NCI-H2227 (cell line): ENCODE results near the gene ERCC6L2.

Experiments
- DNase-seq: peaks from one replicate; lab custom pipeline; 2025; ENCODE audit not compliant: unreplicated experiment; lab: John Stamatoyannopoulos, UW

ERCC6L2 gene

DNA sequence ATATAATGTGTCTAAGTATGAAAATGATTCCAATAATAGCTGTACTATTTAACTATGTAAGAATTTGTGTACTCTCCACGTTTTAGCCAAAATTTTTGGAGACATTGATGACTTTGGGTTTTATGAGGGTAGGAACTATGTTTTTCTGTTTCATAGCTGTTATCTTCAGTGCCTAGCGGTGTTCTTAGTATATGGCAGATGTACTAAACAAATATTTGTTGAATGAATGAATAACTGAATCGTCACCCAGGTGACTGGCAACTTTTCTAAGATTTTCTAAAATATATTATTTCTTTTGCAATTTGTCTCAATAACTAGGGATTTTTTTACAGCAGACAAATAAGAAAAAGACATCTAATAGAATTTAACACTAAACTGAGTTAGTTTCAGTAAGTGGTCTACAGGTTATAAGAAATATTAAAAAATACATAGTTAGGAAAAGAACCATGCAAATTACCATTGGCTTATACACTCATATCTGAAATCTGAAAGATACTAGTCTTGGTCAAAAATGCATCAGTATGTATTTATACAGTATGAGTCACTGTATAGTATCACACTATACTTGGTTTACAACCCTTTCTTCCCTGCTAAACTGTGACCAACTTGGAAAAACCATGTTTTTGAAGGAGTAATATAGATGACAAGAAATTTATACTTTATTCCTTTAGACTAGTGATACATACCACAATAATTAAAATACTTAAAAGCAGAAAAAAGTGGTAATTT lies 10.5 kb upstream of the ERCC6L2 start:
- DNase-seq, result no peak

DNA sequence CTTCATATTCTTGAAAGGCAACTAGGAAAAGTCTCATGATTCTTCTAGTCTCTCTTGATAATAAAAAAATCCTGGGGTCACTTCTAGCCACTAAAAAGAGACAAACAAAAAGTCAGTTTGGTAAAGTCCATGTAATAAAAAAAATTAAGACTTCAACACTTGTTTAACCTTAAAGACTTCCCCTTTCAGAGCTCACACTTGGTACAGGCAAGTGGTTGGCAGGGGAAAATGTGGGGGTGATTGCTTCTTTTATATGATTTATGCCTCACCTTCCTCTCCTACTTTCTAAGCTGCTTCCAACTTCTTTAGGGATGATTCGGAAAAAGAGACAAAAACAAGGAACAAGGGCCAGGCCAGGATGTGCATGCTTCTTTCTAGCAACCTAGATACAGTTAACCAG lies 5.1 kb upstream of the ERCC6L2 start:
- DNase-seq, result no peak

DNA sequence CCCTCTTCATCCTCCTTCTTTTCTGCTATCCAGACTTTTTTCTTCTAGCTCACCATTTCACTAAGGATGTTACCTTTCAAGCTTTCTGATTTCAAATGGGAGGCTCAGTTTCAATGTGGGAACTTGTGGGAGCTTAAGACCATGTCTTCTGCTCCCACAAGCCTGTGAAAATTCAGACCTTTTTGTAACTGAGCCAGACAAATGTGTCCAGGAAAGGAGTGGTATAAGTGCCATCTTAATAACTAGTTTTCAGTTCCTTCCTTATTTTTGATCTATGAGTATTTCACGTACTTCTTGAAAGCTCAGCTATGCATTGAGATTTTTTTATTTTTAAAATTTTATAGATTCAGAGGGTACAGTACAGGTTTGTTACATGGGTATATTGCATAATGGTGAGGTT lies 4.6 kb upstream of the ERCC6L2 start:
- DNase-seq, result no peak

DNA sequence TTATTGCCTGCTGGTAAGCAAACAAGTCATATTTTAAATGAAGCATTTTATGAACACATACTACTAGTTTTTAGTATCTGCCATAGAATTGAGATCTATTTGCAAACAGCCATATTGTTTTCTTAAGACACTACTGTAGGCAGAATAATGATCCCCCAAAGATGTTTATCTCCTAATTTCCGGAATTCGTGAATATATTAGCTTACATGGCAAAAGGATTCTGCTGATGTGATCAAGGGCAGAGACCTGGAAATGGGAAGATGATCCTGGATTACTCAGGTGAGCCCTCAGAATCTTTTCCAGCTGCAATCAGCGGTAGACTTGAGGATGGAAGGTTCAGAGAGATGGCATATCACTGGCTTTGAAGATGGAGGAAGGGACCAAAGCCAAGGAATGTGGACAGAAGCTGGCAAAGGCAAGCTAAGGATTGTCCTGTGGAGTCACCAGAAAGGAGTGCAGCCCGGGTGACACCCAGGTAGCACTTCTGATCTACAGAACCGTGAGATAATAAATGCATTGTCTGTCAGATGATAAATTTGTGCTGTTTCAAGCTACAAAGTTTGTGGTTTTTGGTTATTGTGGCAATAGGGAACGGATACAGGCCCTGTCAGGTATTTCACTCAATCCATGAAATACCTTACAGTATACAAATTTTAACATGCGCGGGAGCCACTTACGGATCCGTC lies 1.0 kb upstream of the ERCC6L2 start:
- DNase-seq, result peak; percentile 14

DNA sequence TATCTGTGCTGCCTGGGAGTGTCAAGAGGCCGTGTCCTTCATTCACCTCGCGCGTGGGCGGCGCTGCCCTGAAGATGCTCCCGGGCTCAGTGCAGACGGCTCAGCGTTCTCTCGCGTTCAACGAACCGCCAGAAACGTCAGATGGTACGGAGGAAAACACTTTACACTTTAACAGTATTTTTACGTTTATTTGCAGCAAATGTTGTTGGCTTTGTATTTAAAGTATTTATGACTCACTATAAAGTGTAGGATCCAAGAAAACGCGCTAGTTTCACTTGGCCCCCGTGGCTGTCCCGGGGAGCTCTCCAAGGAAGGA lies 544 bp upstream of the ERCC6L2 start:
- peak; percentile 30 for DNase-seq

DNA sequence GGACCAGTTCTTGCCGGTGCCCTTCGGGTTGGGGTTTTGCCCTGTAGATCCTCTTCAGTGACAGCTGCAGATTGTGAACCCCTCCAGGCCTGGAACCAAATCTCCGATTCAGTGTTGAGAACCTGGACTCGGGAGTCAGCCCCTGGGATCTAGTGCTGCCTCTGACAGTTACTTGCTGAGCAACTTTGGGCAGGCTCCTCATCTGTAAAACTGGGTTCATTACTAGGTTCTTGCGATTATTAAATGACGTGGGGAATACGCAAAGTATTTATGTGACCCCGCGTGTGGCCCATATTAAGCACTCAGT lies 600 bp downstream of the ERCC6L2 start:
- DNase-seq, result no peak

DNA sequence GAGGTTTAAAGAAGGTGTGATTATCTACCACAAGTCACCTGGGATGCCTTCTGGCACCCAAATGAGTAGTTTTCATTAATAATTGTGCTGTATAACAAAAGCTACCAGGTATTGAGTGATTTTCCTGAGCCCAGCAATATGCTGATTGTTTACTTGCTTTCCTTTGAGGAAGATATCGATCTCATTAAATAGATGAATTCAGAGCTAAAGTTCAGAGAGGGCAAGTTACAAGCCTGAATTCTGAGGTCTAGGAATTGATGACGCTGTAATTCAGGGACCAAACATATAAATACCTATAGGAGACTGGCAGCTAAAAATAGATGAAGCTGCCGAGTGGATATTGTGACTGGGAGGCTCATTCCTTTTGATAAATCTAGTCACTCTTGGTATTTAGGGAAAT lies 1.1 kb downstream of the ERCC6L2 start:
- DNase-seq, result peak; percentile 3

DNA sequence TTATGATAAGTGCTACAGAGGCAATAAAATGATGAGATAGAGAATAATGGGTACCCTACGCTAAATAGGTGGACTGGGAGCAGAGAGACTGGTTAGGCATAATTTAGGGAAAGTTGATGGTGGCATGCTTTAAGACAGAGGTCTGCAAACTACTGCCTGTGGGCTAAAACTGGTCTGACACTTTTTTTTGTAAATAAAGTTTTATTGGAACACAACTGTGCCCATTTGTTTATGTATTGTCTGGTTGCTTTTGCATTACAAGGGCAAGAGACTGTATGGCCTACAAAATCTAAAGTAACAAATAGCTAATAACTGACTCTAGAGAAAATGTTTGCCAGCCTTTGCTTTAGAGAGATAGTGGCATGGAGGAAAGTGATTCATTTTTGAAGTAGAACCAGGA lies 2.5 kb downstream of the ERCC6L2 start:
- no peak for DNase-seq

DNA sequence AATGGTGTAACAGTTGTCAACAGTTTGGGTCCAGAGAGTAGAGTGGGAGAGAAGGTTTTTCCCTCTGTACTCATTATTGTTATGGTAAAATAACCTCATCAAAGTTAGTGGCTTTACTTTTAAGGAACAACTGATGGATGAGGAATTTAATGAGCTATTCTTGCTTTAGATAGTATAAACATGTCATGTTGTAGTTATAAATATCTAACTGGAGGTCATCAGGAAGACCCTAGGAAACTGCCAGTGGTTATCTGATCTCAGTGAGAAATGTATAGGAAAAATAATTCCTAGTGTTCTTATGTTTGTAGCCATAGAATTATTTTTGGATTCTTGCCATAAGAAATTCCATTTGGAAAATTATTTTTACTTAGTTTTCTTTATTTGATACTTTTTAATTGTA lies 4.1 kb downstream of the ERCC6L2 start:
- DNase-seq, result no peak

DNA sequence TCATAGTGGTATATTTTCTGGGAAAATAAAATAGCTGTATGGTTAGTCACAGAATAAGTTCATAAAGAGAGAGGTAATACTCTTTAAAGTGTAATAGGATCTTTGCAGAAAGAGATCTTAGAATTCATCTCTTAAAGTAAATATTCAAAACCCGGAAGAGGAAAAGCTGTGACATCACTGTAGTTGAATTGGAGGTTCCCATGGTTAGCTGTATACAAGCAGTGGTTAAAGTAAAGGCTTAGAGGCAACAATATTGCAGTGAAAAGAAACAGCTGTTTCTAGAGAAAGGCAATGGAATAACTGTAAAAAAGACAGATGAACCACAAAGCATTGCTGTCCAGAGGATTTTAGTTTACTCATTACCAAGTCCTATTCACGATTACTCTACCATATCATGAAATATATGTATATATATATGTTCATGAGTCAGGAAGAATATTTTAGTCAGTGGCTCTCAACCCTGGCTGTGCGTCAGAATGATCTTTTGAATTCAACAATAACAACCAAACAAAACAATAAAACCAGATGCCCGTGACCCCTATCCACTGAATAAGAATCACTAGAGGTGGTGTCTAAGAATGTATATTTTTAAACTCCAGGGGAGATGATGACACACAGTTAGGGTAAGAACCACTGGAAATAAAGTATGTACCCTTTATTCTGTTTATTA lies 4.7 kb downstream of the ERCC6L2 start:
- no peak for DNase-seq

DNA sequence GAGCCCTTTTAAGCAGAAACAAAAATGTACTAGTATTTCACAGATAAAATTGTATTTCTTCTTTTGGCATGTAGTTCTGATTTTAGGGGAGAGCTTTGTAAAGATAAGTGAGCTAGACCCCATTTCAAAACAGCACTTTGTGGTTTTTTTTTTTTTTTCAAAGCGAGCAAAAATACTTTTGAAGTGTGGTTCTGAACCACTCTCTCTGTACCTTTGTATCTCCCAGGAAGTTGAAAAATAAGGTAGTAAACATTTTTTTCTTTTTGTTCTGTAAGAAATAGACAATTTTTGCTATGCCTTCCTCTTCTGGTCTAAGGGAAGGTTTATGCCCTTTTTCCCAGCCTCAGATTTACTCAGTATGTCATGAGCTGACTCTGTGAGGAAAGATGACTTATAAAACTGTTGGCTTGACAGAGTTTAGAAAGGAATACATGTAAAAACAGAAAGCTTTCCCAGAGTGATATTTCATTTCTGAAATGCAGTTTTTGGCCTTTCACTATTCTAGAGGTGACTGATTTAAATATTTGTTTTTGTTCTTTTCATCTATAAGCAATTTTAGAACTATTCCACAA lies 12.5 kb downstream of the ERCC6L2 start:
- DNase-seq, result no peak

DNA sequence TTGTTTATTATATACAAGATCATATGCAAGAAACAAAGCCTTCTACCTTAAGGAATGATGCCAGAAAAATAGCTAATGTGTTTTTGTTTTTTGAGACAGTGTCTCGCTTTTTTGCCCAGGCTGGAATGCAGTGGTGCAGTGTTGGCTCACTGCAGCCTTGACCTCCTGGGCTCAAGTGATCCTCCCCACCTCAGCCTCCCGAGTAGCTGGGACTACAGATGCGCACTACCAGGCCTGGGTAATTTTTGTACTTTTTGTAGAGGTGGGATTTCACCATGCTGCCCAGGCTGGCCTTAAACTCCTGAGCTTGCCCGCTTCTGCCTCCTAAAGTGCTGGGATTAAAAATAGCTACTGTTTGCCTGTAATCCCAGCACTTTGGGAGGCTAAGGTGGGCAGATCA lies 15.1 kb downstream of the ERCC6L2 start:
- DNase-seq, result no peak

DNA sequence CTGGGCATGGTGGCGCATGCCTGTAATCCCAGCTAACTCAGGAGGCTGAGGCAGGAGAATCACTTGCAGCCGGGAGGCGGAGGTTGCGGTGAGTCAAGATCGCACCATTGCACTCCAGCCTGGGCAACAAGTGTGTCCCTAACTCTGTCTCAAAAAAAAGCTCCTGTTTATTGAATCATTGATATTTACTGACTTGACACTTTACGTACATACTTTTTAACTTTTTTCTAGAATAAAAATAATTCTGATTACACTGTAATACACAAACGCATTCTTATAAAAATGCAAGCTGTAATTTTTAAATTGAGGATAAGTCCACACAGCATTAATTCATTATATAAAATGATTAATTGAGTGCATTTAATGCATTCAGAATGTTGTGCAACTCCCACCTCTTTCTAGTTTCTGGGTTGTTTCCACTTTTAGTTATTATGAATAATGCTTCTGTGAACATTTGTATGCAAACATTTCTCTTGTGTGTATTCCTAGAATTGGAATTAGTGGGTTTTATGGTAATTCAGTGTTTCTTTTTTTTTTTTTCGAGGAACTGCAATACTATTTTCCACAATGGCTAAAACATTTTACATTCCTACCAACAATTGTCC lies 15.7 kb downstream of the ERCC6L2 start:
- DNase-seq, result no peak

DNA sequence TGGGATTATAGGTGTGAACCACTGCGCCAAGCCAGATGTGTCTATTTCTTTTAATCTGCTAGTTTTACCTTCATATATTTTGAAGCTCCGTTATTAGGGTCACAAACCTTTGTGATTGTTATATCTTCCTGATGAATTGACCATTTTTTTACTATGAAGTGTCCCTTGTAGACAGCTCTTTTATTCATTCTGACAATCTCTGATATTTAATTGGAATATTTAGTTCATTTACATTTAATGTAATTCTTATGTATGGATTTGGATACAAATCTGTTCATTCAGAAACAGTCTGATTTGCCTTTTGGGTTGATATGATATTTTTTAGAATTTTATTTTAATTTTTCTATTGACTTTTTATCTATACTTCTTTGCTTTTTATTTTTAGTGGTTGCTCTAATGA lies 17.2 kb downstream of the ERCC6L2 start:
- DNase-seq, result no peak

DNA sequence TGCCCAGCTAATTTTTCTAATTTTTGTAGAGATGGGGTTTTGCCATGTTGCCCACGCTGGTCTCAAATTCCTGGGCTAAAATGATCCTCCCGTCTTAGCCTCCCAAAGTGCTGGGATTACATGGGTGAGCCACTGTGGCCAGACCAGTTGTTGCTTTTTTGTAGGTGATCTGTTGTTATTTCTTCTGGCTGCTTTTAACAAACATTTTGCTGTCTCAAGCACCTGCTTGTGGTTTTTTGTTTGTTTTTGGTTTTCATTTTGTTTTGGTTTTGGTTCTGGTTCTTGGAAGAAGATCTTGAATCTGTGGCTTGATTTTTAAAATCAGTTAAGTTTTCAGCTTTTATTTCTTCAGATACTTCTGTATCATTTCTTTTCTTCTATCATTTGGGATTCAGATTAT lies 21.1 kb downstream of the ERCC6L2 start:
- no peak for DNase-seq

DNA sequence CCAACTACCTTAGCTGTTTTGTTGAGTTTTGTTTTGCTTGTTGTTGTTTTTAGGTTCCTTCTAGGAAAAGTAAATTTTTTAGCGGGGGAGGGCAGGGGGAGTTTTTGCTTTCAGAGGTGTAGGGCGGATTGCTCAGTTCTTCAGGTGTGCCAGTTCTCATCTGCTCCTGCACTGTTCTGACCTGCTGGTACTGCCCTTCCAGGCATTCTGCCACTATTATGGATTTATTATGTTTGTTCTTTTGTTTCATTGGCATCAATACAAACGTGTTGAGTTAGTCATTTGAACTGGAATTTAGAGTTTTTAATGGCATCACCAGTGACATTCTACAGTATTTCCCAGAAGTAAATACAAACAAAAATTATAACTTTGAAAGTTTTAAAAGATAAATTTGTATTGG lies 26.0 kb downstream of the ERCC6L2 start:
- DNase-seq, result no peak

DNA sequence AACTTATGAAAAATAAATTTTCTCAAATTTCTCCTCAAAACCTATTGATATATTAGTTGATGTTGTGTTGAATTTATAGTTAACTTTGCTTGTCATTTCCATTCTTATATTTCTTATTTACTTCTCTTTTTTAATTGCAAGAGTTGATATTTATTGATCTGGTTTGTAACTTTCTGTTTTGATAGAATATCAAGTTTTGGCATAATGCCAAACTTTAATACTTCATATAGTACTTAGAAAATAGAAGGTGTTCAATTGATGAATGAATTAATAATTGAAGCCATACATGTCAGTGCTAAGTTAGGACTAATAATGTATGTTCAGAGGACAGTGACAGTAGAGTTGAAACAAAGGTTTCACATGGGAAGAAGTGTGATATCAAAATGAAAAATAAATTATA lies 27.9 kb downstream of the ERCC6L2 start:
- DNase-seq, result no peak

DNA sequence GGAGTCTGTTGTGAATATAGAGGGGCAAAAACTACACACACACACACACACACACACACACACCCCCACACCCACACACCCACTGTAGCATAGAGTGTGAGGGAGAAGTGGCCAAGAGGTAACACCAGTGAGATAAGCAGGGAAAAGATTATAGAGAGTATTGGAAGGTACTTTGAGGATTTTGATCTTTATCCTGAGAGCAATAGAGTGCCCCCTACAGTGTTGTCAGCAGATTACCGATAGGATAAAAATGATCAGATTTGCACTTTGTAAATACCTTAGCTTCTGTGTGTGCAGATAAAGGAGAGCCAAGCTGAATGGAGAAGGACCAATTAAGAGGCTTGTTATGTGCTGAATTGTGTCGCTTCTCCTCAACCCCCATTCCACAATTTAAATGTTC lies 32.3 kb downstream of the ERCC6L2 start:
- DNase-seq, result no peak

DNA sequence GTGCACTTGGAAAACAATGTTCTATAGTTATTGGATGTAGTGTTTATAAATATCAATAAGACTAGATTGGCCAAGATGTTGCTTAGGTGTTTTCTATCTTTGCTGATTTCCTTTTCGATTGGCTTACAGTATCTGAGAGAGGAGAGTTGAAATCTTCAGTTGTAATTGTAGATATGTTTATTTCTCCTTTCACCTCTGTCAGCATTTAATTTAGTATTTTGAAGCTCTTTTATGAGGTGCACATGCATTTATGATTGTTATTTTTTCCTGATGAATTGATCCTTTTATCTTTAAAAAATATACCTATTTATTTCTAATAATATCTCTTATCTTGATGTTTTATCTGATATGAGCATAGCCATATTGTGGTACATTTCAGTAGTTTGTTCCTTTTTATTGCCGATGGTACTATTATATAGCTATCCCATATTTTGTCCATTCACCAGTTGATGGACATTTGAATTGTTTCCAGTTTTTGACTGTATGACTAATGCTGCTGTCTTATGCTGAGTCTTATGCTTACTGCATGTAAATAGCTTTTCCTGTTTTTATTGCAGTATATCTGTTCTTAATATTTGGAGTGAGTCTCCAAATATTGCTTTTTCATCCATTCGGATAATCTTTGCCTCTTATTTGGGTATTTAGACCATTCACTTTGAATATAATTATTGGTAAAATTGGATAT lies 34.7 kb downstream of the ERCC6L2 start:
- DNase-seq, result no peak

DNA sequence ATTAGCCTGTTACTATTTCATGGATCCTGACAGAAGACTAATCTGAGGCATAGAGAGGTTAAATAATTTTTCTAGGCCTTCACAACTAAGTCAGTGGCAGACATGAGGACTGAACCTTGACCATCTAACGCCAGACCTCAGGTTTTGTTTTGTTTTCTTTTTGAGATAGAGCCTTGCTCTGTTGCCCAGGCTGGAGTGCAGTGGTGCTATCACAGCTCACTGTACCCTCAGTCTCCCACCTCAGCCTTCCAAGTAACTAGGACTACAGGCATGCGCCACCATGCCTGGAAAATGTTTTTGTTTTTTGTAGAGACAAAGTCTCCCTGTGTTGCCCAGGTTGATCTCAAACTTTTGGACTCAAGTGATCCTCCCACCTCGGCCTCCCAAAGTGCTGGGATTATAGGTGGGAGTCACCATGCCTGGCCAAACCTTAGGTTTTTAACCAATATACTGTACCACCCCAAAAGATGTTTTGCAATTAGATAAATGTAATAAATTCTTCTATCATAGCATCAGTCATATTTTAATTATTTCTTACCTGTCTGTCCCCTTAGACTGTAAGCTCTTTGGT lies 35.4 kb downstream of the ERCC6L2 start:
- no peak for DNase-seq

DNA sequence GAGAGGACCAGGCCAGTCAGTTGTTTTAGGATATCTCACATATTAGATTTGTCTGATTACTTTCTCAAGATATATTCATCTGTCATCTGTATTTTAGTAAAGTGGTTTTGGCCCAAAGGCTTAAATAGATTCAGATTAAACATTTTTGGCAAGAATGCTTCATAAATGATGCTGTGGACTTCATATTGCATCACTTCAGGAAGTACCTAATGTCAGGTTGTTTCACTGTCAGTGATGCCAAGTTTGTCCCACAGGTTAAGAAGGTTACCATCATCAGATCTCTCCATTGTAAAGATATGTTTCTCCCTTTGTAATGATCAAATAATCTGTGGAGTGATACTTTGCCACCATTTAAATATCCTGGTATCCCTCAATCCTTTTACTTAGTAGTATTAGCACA lies 37.3 kb downstream of the ERCC6L2 start:
- DNase-seq, result no peak
